Mesothelial cell of epicardium (in vitro differentiated cells): ENCODE measurements around the gene ACHE. TPM values are rescaled to one million over a fixed set of nuclear protein-coding genes. Genes with fewer than 3 reads are reported as not detected.
A peak's percentile ranks its signal among the peaks of the same experiment; 100 is the strongest.

Experiments
- DNase-seq, 2 experiments: peaks; one replicate each; pipeline ENCODE4 v3.0.0; 2021; ENCODE audit warnings: low spot score in 2 of 2; ENCODE audit not compliant: unreplicated experiment in 2 of 2
- H3K27ac Mint-ChIP-seq: 2 replicates; pipeline ENCODE4 v1.8.0; 2021; ENCODE audit warnings: mixed read lengths
- H3K27me3 Mint-ChIP-seq: 2 replicates; pipeline ENCODE4 v1.8.0; 2021; ENCODE audit warnings: low read depth, mixed read lengths
- H3K36me3 Mint-ChIP-seq: 2 replicates; pipeline ENCODE4 v1.8.0; 2021; ENCODE audit warnings: mixed read lengths
- H3K4me1 Mint-ChIP-seq: 2 replicates; pipeline ENCODE4 v1.8.0; 2021; ENCODE audit warnings: mixed read lengths
- H3K4me3 Mint-ChIP-seq: 2 replicates; pipeline ENCODE4 v1.8.0; 2021; ENCODE audit warnings: mild to moderate bottlenecking, moderate library complexity, mixed read lengths
- H3K9me3 Mint-ChIP-seq: 2 replicates; pipeline ENCODE4 v1.8.0; 2021; ENCODE audit warnings: mixed read lengths
- CTCF ChIP-seq: fragments of 200-600 bp; sonication (generic); IDR thresholded peaks from one replicate; pipeline ENCODE4 v1.5.0; 2021; ENCODE audit warnings: antibody characterized with exemption; ENCODE audit not compliant: unreplicated experiment
- total RNA-seq: library from RNA; stranded (reverse); gene quantifications from 3 replicates; pipeline ENCODE4 v1.2.1, GENCODE V29; 2021

The ACHE gene
- total RNA-seq, 1 donor from 2014 or later, result 9.6 TPM

DNA sequence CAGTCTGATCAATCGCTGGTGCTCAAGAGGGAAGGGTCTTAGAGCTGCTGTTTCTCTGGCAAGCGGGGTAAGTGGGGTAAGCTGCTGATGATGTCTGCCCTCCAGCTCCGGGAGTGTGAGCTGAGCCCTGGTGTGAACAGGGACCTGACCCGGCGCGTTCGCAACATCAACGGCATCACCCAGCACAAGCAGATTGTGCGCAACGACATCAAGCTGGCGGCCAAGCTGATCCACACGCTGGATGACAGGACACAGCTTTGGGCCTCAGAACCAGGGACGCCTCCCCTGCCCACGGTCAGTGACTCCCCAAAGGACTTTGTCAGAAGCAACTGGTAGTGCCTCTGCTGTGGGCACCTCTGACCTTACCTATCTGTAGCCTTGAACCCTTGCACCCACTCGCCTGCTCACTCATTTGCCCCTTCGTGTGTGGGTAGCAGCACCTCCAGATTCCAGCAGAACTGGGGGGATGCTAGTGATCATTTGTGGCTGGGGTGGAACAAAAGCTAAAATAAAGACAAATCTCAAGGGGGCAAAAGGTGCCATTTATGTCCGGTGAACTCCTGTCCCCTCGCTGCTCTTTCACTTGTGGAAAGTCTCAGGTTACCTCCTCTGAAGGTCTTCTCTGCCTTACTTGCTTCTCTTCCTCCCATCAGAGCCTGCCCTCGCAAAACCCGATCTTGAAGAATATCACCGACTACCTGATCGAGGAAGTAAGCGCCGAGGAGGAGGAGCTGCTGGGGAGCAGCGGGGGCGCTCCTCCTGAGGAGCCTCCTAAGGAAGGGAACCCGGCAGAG lies 9.3 kb downstream of the ACHE start:
- Mint-ChIP-seq H3K4me1 (peaks cover 26% of the 10 kb centered on the region), H3K27me3 (no peaks in the 10 kb centered on the region), H3K36me3 (peaks cover 53% of the 10 kb centered on the region), H3K27ac (peak overlapping the region; percentile 82), H3K9me3 (no peaks in the 10 kb centered on the region), H3K4me3 (no peak overlapping the region)
- DNase-seq, result no peak
- TF ChIP-seq CTCF, result no peak

GRCh38 chr7:100885440-100886141 lies 10.1 kb downstream of the ACHE start:
- no peaks in the 10 kb centered on the region for H3K27me3 Mint-ChIP-seq
- peaks cover 58% of the 10 kb centered on the region for H3K36me3 Mint-ChIP-seq
- H3K27ac Mint-ChIP-seq, result peak overlapping the region; percentile 52
- peaks cover 22% of the 10 kb centered on the region for H3K4me1 Mint-ChIP-seq
- no peak overlapping the region for H3K4me3 Mint-ChIP-seq
- H3K9me3 Mint-ChIP-seq, result no peaks in the 10 kb centered on the region
- no peak for DNase-seq
- no peak for TF ChIP-seq CTCF

DNA sequence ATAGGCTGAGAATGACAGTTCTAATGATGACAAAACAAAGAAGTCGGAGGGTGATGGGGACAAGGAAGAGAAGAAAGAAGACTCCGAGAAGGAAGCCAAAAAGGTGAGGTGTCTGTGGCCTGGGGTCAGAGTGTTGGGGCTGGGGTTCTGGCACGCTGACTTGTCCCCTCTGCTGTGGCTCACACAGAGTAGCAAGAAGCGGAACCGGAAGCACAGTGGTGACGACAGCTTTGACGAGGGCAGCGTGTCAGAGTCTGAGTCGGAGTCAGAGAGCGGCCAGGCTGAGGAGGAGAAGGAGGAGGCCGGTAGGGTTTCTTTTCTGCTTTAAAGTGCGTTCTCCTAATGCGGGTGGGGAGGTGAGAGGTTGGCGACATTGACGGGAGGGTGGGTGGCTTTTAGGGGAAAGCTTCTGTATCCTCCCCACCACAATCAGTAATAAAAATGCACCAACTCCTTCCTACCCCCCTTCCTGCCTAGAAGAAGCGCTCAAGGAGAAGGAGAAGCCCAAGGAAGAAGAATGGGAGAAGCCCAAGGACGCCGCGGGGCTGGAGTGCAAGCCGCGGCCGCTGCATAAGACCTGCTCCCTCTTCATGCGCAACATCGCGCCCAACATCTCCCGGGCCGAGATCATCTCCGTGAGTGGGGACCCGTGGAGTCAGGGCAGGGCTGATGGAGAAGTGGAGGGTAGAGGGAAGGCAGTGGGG lies 10.8 kb downstream of the ACHE start:
- Mint-ChIP-seq H3K9me3 (no peaks in the 10 kb centered on the region), H3K4me3 (no peak overlapping the region), H3K4me1 (peaks cover 18% of the 10 kb centered on the region), H3K27me3 (no peaks in the 10 kb centered on the region), H3K36me3 (peaks cover 63% of the 10 kb centered on the region), H3K27ac (peak overlapping the region; percentile 63)
- no peak for DNase-seq
- TF ChIP-seq CTCF, result no peak

- H3K4me1 Mint-ChIP-seq, result peaks cover 22% of the 10 kb centered on the region
Measured at GRCh38 chr7:100882785-100883526, 12.7 kb downstream of the ACHE start.

More at GRCh38 chr7:100882785-100883526, 12.7 kb downstream of the ACHE start:
- Mint-ChIP-seq H3K9me3 (no peaks in the 10 kb centered on the region), H3K27me3 (no peaks in the 10 kb centered on the region), H3K4me3 (no peak overlapping the region), H3K27ac (no peak overlapping the region), H3K36me3 (peaks cover 67% of the 10 kb centered on the region)
- DNase-seq, result no peak
- no peak for TF ChIP-seq CTCF
